ENCODE results near the gene CHST15.
"Not testable (repeated sequence)": the region's sequence is repeated elsewhere in the genome, so short reads cannot be mapped to it uniquely, and the experiment has no call there.

CHST15 gene

GRCh38 chr10:124044143-124044862, 49.1 kb downstream of the CHST15 start:
- no peak for DNase-seq (ENCODE audit: low read depth in 2 of 2)

GRCh38 chr10:124043310-124044142, 49.9 kb downstream of the CHST15 start:
- no peak for DNase-seq (ENCODE audit: low read depth in 2 of 2)

- DNase-seq (ENCODE audit: low read depth in 2 of 2): no peak
These were observed 50.6 kb downstream of the CHST15 start for GRCh38 chr10:124042656-124043309.

GRCh38 chr10:124041675-124042445, 51.5 kb downstream of the CHST15 start:
- DNase-seq (ENCODE audit: low read depth in 2 of 2): no peak

GRCh38 chr10:124040451-124041188, 52.8 kb downstream of the CHST15 start:
- no peak for DNase-seq (ENCODE audit: low read depth in 2 of 2)

GRCh38 chr10:124039483-124040013, 53.9 kb downstream of the CHST15 start:
- no peak for DNase-seq (ENCODE audit: low read depth in 2 of 2)

GRCh38 chr10:124037784-124038183, 55.6 kb downstream of the CHST15 start:
- DNase-seq (ENCODE audit: low read depth in 2 of 2): no peak

GRCh38 chr10:124037286-124037685, 56.1 kb downstream of the CHST15 start:
- DNase-seq (ENCODE audit: low read depth in 2 of 2): no peak

GRCh38 chr10:124036746-124037145, 56.7 kb downstream of the CHST15 start:
- no peak for DNase-seq (ENCODE audit: low read depth in 2 of 2)

- peak; percentile 13 to 14 for DNase-seq (ENCODE audit: low read depth in 2 of 2)
These were observed 57.4 kb downstream of the CHST15 start for GRCh38 chr10:124035928-124036558.

- DNase-seq (ENCODE audit: low read depth in 2 of 2): no peak
These were observed 58.0 kb downstream of the CHST15 start for GRCh38 chr10:124035306-124035927.

GRCh38 chr10:124034576-124035305, 58.7 kb downstream of the CHST15 start:
- not testable (repeated sequence) for DNase-seq (ENCODE audit: low read depth in 2 of 2)

GRCh38 chr10:124033887-124034218, 59.5 kb downstream of the CHST15 start:
- no peak for DNase-seq (ENCODE audit: low read depth in 2 of 2)

GRCh38 chr10:124032971-124033886, 60.2 kb downstream of the CHST15 start:
- DNase-seq (ENCODE audit: low read depth in 2 of 2): no peak

GRCh38 chr10:124032087-124032935, 61.1 kb downstream of the CHST15 start:
- no peak for DNase-seq (ENCODE audit: low read depth in 2 of 2)

- DNase-seq (ENCODE audit: low read depth in 2 of 2): no peak
These were observed 62.8 kb downstream of the CHST15 start for GRCh38 chr10:124030492-124031110.

GRCh38 chr10:124030061-124030460, 63.3 kb downstream of the CHST15 start:
- DNase-seq (ENCODE audit: low read depth in 2 of 2): no peak
